Measurements from ENCODE around the gene SPRED2. TPM values are rescaled to one million over a fixed set of nuclear protein-coding genes. Genes with fewer than 3 reads are reported as not detected.

The SPRED2 gene
- polyA plus RNA-seq, 6 donors from 2014 or later, result 0.16 to 2.4 (median 1.5) TPM; not detected in 1

- no peaks in the 10 kb centered on the region for H3K9me3 Mint-ChIP-seq
- no peak overlapping the region for H3K27ac Mint-ChIP-seq
- no peak for ATAC-seq (ENCODE audit: low read depth in 2 of 2)
- no peaks in the 10 kb centered on the region for H3K27me3 Mint-ChIP-seq
- no peak overlapping the region for H3K4me3 Mint-ChIP-seq
- peaks cover 0 to 13% (median 4%) of the 10 kb centered on the region in 3 donors for H3K4me1 Mint-ChIP-seq
- no peak for DNase-seq
- H3K36me3 Mint-ChIP-seq, result no peaks in the 10 kb centered on the region
Observed at GRCh38 chr2:65363879-65364666, 68.3 kb downstream of the SPRED2 start.

GRCh38 chr2:65361623-65362022 lies 70.8 kb downstream of the SPRED2 start:
- no peak for ATAC-seq (ENCODE audit: low read depth in 2 of 2)
- Mint-ChIP-seq H3K27ac (peak overlapping the region in 1 of 6 donors; percentile 46), H3K4me3 (peak overlapping the region in 1 of 8 donors; percentile 11), H3K9me3 (no peaks in the 10 kb centered on the region), H3K4me1 (peaks cover 0 to 6% (median 0%) of the 10 kb centered on the region in 3 donors), H3K36me3 (no peaks in the 10 kb centered on the region), H3K27me3 (no peaks in the 10 kb centered on the region)
- no peak for DNase-seq

- H3K27ac Mint-ChIP-seq, result no peak overlapping the region
- ATAC-seq (ENCODE audit: low read depth in 2 of 2) (no peak), DNase-seq (no peak)
- H3K4me1 Mint-ChIP-seq, result peaks cover 0 to 6% (median 0%) of the 10 kb centered on the region in 3 donors
- H3K9me3 Mint-ChIP-seq, result no peaks in the 10 kb centered on the region
- no peaks in the 10 kb centered on the region for H3K27me3 Mint-ChIP-seq
- H3K4me3 Mint-ChIP-seq, result no peak overlapping the region
- H3K36me3 Mint-ChIP-seq, result no peaks in the 10 kb centered on the region
Observed at GRCh38 chr2:65360441-65360840, 72.0 kb downstream of the SPRED2 start.

- no peak overlapping the region for H3K4me3 Mint-ChIP-seq
- no peak for DNase-seq
- no peaks in the 10 kb centered on the region for H3K36me3 Mint-ChIP-seq
- no peaks in the 10 kb centered on the region for H3K9me3 Mint-ChIP-seq
- H3K4me1 Mint-ChIP-seq, result no peaks in the 10 kb centered on the region
- no peak overlapping the region for H3K27ac Mint-ChIP-seq
- no peaks in the 10 kb centered on the region for H3K27me3 Mint-ChIP-seq
- ATAC-seq (ENCODE audit: low read depth in 2 of 2), result no peak
Observed at GRCh38 chr2:65358678-65359400, 73.6 kb downstream of the SPRED2 start.

- Mint-ChIP-seq H3K36me3 (no peaks in the 10 kb centered on the region), H3K4me1 (no peaks in the 10 kb centered on the region), H3K4me3 (no peak overlapping the region), H3K27ac (no peak overlapping the region), H3K9me3 (no peaks in the 10 kb centered on the region), H3K27me3 (no peaks in the 10 kb centered on the region)
- DNase-seq (no peak), ATAC-seq (ENCODE audit: low read depth in 2 of 2) (no peak)
Observed at GRCh38 chr2:65357959-65358294, 74.5 kb downstream of the SPRED2 start.

- Mint-ChIP-seq H3K27ac (no peak overlapping the region), H3K4me3 (no peak overlapping the region), H3K4me1 (no peaks in the 10 kb centered on the region), H3K27me3 (no peaks in the 10 kb centered on the region), H3K36me3 (no peaks in the 10 kb centered on the region), H3K9me3 (no peaks in the 10 kb centered on the region)
- no peak for ATAC-seq (ENCODE audit: low read depth in 2 of 2)
- no peak for DNase-seq
Observed at GRCh38 chr2:65357095-65357958, 75.1 kb downstream of the SPRED2 start.

- ATAC-seq (ENCODE audit: low read depth in 2 of 2), result no peak
Observed at GRCh38 chr2:65355186-65355831, 77.1 kb downstream of the SPRED2 start.

GRCh38 chr2:65354773-65355172 lies 77.6 kb downstream of the SPRED2 start:
- Mint-ChIP-seq H3K9me3 (no peaks in the 10 kb centered on the region), H3K4me3 (no peak overlapping the region), H3K27ac (no peak overlapping the region), H3K36me3 (no peaks in the 10 kb centered on the region), H3K27me3 (no peaks in the 10 kb centered on the region), H3K4me1 (peaks cover 0 to 2% (median 0%) of the 10 kb centered on the region in 3 donors)
- DNase-seq (no peak), ATAC-seq (ENCODE audit: low read depth in 2 of 2) (no peak)

More at GRCh38 chr2:65355186-65355831, 77.1 kb downstream of the SPRED2 start:
- no peaks in the 10 kb centered on the region for H3K27me3 Mint-ChIP-seq
- peak overlapping the region in 1 of 6 donors; percentile 77 for H3K27ac Mint-ChIP-seq
- no peak overlapping the region for H3K4me3 Mint-ChIP-seq
- no peaks in the 10 kb centered on the region for H3K4me1 Mint-ChIP-seq
- H3K36me3 Mint-ChIP-seq, result no peaks in the 10 kb centered on the region
- no peaks in the 10 kb centered on the region for H3K9me3 Mint-ChIP-seq
- DNase-seq, result no peak

GRCh38 chr2:65353927-65354326 lies 78.5 kb downstream of the SPRED2 start:
- no peak overlapping the region for H3K4me3 Mint-ChIP-seq
- DNase-seq (no peak), ATAC-seq (ENCODE audit: low read depth in 2 of 2) (no peak)
- H3K27ac Mint-ChIP-seq, result no peak overlapping the region
- H3K4me1 Mint-ChIP-seq, result peaks cover 0 to 4% (median 0%) of the 10 kb centered on the region in 3 donors
- no peaks in the 10 kb centered on the region for H3K27me3 Mint-ChIP-seq
- H3K9me3 Mint-ChIP-seq, result no peaks in the 10 kb centered on the region
- H3K36me3 Mint-ChIP-seq, result no peaks in the 10 kb centered on the region

GRCh38 chr2:65353046-65353445 lies 79.4 kb downstream of the SPRED2 start:
- Mint-ChIP-seq H3K36me3 (peaks cover 0 to 3% of the 10 kb centered on the region in 2 donors), H3K27me3 (peaks cover 0 to 4% (median under 1%) of the 10 kb centered on the region in 3 donors), H3K4me3 (no peak overlapping the region), H3K4me1 (peaks cover 0 to 4% (median 0%) of the 10 kb centered on the region in 3 donors), H3K27ac (no peak overlapping the region), H3K9me3 (peaks cover 0 to 2% (median 0%) of the 10 kb centered on the region in 7 donors)
- DNase-seq (no peak), ATAC-seq (ENCODE audit: low read depth in 2 of 2) (no peak)

GRCh38 chr2:65351948-65352595 lies 80.3 kb downstream of the SPRED2 start:
- no peak overlapping the region for H3K4me3 Mint-ChIP-seq
- H3K36me3 Mint-ChIP-seq, result peaks cover 0 to 13% of the 10 kb centered on the region in 2 donors
- no peak overlapping the region for H3K27ac Mint-ChIP-seq
- DNase-seq (no peak), ATAC-seq (ENCODE audit: low read depth in 2 of 2) (no peak)
- peaks cover 2 to 9% (median 6%) of the 10 kb centered on the region in 3 donors for H3K27me3 Mint-ChIP-seq
- H3K4me1 Mint-ChIP-seq, result peaks cover 0 to 4% (median 0%) of the 10 kb centered on the region in 3 donors
- H3K9me3 Mint-ChIP-seq, result peaks cover 0 to 6% (median 0%) of the 10 kb centered on the region in 7 donors

GRCh38 chr2:65351234-65351947 lies 81.0 kb downstream of the SPRED2 start:
- H3K9me3 Mint-ChIP-seq, result peaks cover 0 to 6% (median 0%) of the 10 kb centered on the region in 7 donors
- peaks cover 0 to 20% of the 10 kb centered on the region in 2 donors for H3K36me3 Mint-ChIP-seq
- peak overlapping the region in 1 of 6 donors; percentile 64 for H3K27ac Mint-ChIP-seq
- H3K27me3 Mint-ChIP-seq, result peaks cover 6 to 15% (median 6%) of the 10 kb centered on the region in 3 donors
- H3K4me3 Mint-ChIP-seq, result no peak overlapping the region
- no peak for DNase-seq
- ATAC-seq (ENCODE audit: low read depth in 2 of 2), result no peak
- H3K4me1 Mint-ChIP-seq, result peaks cover 0 to 4% (median 0%) of the 10 kb centered on the region in 3 donors
